ENCODE data around the gene THOC3. TPM values are rescaled to one million over a fixed set of nuclear protein-coding genes. Genes with fewer than 3 reads are reported as not detected.
"Not testable (repeated sequence)": the region's sequence is repeated elsewhere in the genome, so short reads cannot be mapped to it uniquely, and the experiment has no call there.

The THOC3 gene
- total RNA-seq (2021) (119 to 125 TPM (median 124 TPM) in 3 replicates), Bru-seq, nascent RNA (percentile 50 among the genes with signal in this experiment)
- long read RNA-seq, experiment 1, transcript THOC3-201 (6 exons, 1,589 nt): major isoform, 376 of 440 reads
- long read RNA-seq, experiment 1, partial matches to known transcripts: 4 of 440 reads
- long read RNA-seq, experiment 1, other reads (novel, unspliced or antisense): 56 of 440 reads
- long read RNA-seq, experiment 2, transcript THOC3-201 (6 exons, 1,589 nt): major isoform, 85 of 107 reads
- long read RNA-seq, experiment 2, partial matches to known transcripts: 7 of 107 reads
- long read RNA-seq, experiment 2, other reads (novel, unspliced or antisense): 14 of 107 reads
- long read RNA-seq, experiment 3, transcript THOC3-201 (6 exons, 1,589 nt): major isoform, 542 of 637 reads
- long read RNA-seq, experiment 3, transcript THOC3-208 (5 exons, 1,796 nt): minor isoform, 16 of 637 reads
- long read RNA-seq, experiment 3, partial matches to known transcripts: 14 of 637 reads
- long read RNA-seq, experiment 3, other reads (novel, unspliced or antisense): 64 of 637 reads

GRCh38 chr5:175967471-175968372, at the start of gene THOC3:
TSS of gene THOC3 (minus strand) at chr5:175968315. CDS start at chr5:175968208, 107 bp downstream.
- H3K27ac Mint-ChIP-seq; H3K4me1 Mint-ChIP-seq; H3K27me3 Mint-ChIP-seq (ENCODE audit: low read depth); H3K9me3 Mint-ChIP-seq; H3K36me3 Mint-ChIP-seq; POLR2A ChIA-PET; CTCF ChIA-PET: not testable (repeated sequence)
- ATAC-seq: peak; percentile 99
- H3K4me3 Mint-ChIP-seq: peak within 1 kb of the TSS; percentile 80
- peak; percentile 70 for DNase-seq (ENCODE audit: low spot score)

GRCh38 chr5:176017324-176017723, 49.2 kb upstream of the THOC3 start:
- H3K36me3 Mint-ChIP-seq; DNase-seq (ENCODE audit: low spot score); POLR2A ChIA-PET; H3K27ac Mint-ChIP-seq; ATAC-seq; H3K27me3 Mint-ChIP-seq (ENCODE audit: low read depth); H3K4me1 Mint-ChIP-seq; H3K9me3 Mint-ChIP-seq; H3K4me3 Mint-ChIP-seq; CTCF ChIA-PET: not testable (repeated sequence)

- H3K9me3 Mint-ChIP-seq; H3K27ac Mint-ChIP-seq; H3K4me1 Mint-ChIP-seq; H3K27me3 Mint-ChIP-seq (ENCODE audit: low read depth); CTCF ChIA-PET; POLR2A ChIA-PET; ATAC-seq; H3K4me3 Mint-ChIP-seq; H3K36me3 Mint-ChIP-seq; DNase-seq (ENCODE audit: low spot score): not testable (repeated sequence)
These were observed 46.2 kb upstream of the THOC3 start for GRCh38 chr5:176014360-176014759.

- H3K27me3 Mint-ChIP-seq (ENCODE audit: low read depth); CTCF ChIA-PET; POLR2A ChIA-PET; H3K36me3 Mint-ChIP-seq; DNase-seq (ENCODE audit: low spot score); H3K4me1 Mint-ChIP-seq; H3K27ac Mint-ChIP-seq; H3K9me3 Mint-ChIP-seq: not testable (repeated sequence)
- 0 out of 2 replicates have a peak overlapping the region, but pooled peaks have one; percentile 6 for H3K4me3 Mint-ChIP-seq
- peak; percentile 71 for ATAC-seq
These were observed 43.0 kb upstream of the THOC3 start for GRCh38 chr5:176011088-176011487.

GRCh38 chr5:176010202-176010601, 42.1 kb upstream of the THOC3 start:
- H3K27ac Mint-ChIP-seq; H3K27me3 Mint-ChIP-seq (ENCODE audit: low read depth); POLR2A ChIA-PET; H3K4me1 Mint-ChIP-seq; CTCF ChIA-PET; H3K4me3 Mint-ChIP-seq; H3K9me3 Mint-ChIP-seq; H3K36me3 Mint-ChIP-seq: not testable (repeated sequence)
- DNase-seq (ENCODE audit: low spot score) (peak; percentile 18), ATAC-seq (peak; percentile 42)

- H3K27me3 Mint-ChIP-seq (ENCODE audit: low read depth); CTCF ChIA-PET; H3K4me3 Mint-ChIP-seq; H3K36me3 Mint-ChIP-seq; ATAC-seq; H3K27ac Mint-ChIP-seq; H3K9me3 Mint-ChIP-seq; POLR2A ChIA-PET; H3K4me1 Mint-ChIP-seq; DNase-seq (ENCODE audit: low spot score): not testable (repeated sequence)
These were observed 39.1 kb upstream of the THOC3 start for GRCh38 chr5:176007220-176007619.

GRCh38 chr5:176006819-176007218, 38.7 kb upstream of the THOC3 start:
- CTCF ChIA-PET; DNase-seq (ENCODE audit: low spot score); POLR2A ChIA-PET; ATAC-seq; H3K4me3 Mint-ChIP-seq; H3K4me1 Mint-ChIP-seq; H3K27me3 Mint-ChIP-seq (ENCODE audit: low read depth); H3K36me3 Mint-ChIP-seq; H3K9me3 Mint-ChIP-seq; H3K27ac Mint-ChIP-seq: not testable (repeated sequence)

- H3K27me3 Mint-ChIP-seq (ENCODE audit: low read depth); H3K4me3 Mint-ChIP-seq; H3K4me1 Mint-ChIP-seq; H3K9me3 Mint-ChIP-seq; CTCF ChIA-PET; ATAC-seq; POLR2A ChIA-PET; H3K27ac Mint-ChIP-seq; DNase-seq (ENCODE audit: low spot score); H3K36me3 Mint-ChIP-seq: not testable (repeated sequence)
These were observed 29.9 kb upstream of the THOC3 start for GRCh38 chr5:175997979-175998378.

- POLR2A ChIA-PET: not testable (repeated sequence)
These were observed 29.4 kb upstream of the THOC3 start for GRCh38 chr5:175997495-175997894.

GRCh38 chr5:175996791-175997190, 28.7 kb upstream of the THOC3 start:
- not testable (repeated sequence) for ATAC-seq

More at GRCh38 chr5:175997495-175997894, 29.4 kb upstream of the THOC3 start:
- DNase-seq (ENCODE audit: low spot score); H3K27ac Mint-ChIP-seq; H3K4me1 Mint-ChIP-seq; H3K27me3 Mint-ChIP-seq (ENCODE audit: low read depth); H3K9me3 Mint-ChIP-seq; ATAC-seq; CTCF ChIA-PET; H3K36me3 Mint-ChIP-seq; H3K4me3 Mint-ChIP-seq: not testable (repeated sequence)

GRCh38 chr5:175995506-175995905, 27.4 kb upstream of the THOC3 start:
- H3K4me1 Mint-ChIP-seq; H3K9me3 Mint-ChIP-seq; H3K27ac Mint-ChIP-seq; H3K4me3 Mint-ChIP-seq; H3K36me3 Mint-ChIP-seq; DNase-seq (ENCODE audit: low spot score); ATAC-seq; POLR2A ChIA-PET; H3K27me3 Mint-ChIP-seq (ENCODE audit: low read depth); CTCF ChIA-PET: not testable (repeated sequence)

More at GRCh38 chr5:175996791-175997190, 28.7 kb upstream of the THOC3 start:
- H3K27ac Mint-ChIP-seq; H3K4me1 Mint-ChIP-seq; POLR2A ChIA-PET; H3K4me3 Mint-ChIP-seq; H3K9me3 Mint-ChIP-seq; H3K36me3 Mint-ChIP-seq; CTCF ChIA-PET; DNase-seq (ENCODE audit: low spot score); H3K27me3 Mint-ChIP-seq (ENCODE audit: low read depth): not testable (repeated sequence)

GRCh38 chr5:175979371-175979995, 11.4 kb upstream of the THOC3 start:
- peak; percentile 88 for ATAC-seq
- H3K4me3 Mint-ChIP-seq; DNase-seq (ENCODE audit: low spot score); CTCF ChIA-PET; H3K4me1 Mint-ChIP-seq; H3K27ac Mint-ChIP-seq; H3K9me3 Mint-ChIP-seq; POLR2A ChIA-PET; H3K27me3 Mint-ChIP-seq (ENCODE audit: low read depth); H3K36me3 Mint-ChIP-seq: not testable (repeated sequence)

Data from WTC11 (cell line).